GM04504 (cell line): ENCODE measurements around the gene PIGC.

ENCODE experiments used
- DNase-seq: peaks from one replicate; pipeline ENCODE4 v3.0.0-alpha.2; 2012; ENCODE audit warnings: low read depth

Gene PIGC

GRCh38 chr1:172443666-172444453, at the start of gene PIGC:
TSS of gene PIGC (minus strand) at chr1:172444069. CDS start at chr1:172442622, 1,447 bp downstream.
- peak; percentile 63 for DNase-seq

DNA sequence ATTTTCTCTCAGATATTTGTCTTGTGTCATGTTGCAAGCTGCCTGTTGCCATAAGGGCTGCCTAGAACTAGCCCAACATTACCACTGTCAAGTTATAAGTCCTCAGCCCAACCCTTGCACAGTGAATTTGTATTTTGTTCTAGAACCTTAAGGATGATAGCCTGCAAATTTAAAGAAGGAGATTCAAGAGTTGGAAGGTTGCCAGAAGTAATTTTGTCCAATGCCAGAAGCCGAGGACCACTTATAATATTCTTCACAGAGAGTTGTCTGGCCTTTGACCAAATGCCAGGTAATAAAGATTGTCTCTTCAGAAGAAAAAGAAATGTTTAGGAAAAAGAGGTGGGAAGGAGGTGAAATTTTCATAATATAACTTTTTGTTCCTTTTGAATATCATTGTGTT, 48.6 kb upstream of the PIGC start:
- DNase-seq = no peak

GRCh38 chr1:172489847-172490246, 46.0 kb upstream of the PIGC start:
- no peak for DNase-seq

DNA sequence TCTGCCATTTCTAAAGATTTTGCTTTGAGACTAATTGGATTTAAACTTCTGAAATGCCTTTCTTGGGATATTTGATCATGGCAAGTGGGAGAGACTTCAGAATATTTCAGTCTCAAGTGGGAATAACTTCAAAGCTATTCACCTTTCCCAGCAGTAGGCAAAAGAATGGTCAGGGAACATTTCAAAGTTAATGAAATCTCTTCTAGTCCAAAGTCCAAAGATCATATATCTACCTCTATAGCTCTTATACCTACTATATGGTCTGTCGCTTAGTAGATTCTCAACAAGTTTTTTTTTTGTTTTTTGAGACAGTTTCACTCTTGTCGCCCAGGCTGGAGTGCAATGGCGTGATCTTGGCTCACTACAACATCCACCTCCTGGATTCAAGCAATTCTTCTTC, 44.5 kb upstream of the PIGC start:
- DNase-seq = no peak

GRCh38 chr1:172487550-172487949, 43.7 kb upstream of the PIGC start:
- no peak for DNase-seq

GRCh38 chr1:172486805-172487454, 43.1 kb upstream of the PIGC start:
- no peak for DNase-seq

DNA sequence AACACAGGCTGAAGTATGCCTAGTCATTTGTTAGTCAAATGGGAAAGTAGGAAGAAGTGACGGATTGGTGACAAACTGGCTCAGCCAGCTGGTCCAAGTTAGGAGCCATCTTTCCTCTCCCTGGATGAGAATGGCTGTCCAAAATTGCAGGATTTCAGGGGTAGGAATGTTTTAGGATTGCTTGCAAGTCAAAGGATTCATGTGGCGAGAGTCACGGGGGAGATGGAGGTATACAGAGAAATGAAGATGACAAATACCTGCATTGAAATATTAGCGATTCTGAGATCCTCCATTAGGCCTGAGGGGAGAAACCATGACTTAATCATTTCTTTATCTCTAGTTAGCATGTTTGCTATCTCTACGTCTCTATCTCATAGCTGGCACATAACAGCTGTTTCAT, 41.8 kb upstream of the PIGC start:
- no peak for DNase-seq

DNA sequence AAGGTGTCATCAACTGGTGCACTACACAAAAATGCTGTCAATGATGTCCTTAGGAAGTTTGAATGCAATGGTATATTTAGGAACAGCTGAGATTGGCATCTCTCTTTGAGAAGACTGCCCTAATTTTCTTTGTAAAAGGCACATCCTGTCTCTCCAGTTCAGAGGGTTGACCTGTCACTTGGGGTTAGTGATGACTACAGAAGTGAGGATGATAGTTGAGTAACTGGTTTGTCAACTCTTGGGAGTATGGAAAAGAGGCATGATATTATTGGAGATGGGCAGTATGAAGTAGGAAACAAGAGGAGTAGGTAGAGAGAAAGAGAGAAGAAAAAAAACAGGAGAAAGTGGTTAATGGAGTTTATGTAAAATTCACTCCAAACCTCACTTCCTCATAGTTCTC, 40.4 kb upstream of the PIGC start:
- no peak for DNase-seq

- no peak for DNase-seq
Observed at GRCh38 chr1:172483448-172483847, 39.6 kb upstream of the PIGC start.

- DNase-seq = no peak
Observed at GRCh38 chr1:172482044-172482443, 38.2 kb upstream of the PIGC start.

- no peak for DNase-seq
Observed at GRCh38 chr1:172480431-172480830, 36.6 kb upstream of the PIGC start.

DNA sequence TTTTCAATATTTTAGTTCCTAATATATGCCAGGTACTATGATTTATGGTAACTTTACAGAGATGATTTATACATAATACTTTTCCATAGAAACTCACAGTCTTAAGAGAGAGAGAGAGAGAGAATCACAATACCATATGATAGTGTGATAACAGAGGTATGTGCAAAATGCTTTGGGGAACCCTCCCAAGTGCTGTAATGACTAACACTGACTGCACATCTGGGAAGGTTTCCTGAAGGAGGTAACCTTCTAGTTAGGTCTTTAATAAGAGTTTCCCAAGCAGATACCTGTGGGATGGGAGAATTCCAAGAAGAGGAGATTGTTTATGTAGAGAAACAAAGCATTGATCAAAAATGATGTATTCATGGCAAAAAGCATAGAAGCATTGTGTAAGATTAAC, 34.6 kb upstream of the PIGC start:
- no peak for DNase-seq

DNA sequence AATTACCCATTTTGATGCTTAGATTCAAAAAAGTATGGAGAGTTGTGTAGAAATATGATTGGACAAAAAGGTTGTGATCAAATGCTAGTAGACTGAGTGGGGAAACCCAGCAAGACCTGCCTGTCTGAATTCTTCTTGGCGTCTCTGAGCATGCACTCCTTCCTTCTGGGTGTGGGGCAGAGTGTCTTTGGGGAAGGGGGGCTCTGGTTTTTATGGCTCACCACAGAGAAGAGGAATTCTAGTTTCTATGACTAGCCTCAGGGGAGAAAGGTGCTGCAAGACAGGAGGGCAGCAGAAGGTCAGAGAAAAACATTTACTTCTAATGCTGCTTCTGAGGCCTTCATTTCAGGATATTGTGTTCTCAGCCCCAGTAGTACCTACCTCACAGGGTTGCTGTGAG, 33.9 kb upstream of the PIGC start:
- no peak for DNase-seq

GRCh38 chr1:172477216-172477615, 33.3 kb upstream of the PIGC start:
- DNase-seq = no peak

DNA sequence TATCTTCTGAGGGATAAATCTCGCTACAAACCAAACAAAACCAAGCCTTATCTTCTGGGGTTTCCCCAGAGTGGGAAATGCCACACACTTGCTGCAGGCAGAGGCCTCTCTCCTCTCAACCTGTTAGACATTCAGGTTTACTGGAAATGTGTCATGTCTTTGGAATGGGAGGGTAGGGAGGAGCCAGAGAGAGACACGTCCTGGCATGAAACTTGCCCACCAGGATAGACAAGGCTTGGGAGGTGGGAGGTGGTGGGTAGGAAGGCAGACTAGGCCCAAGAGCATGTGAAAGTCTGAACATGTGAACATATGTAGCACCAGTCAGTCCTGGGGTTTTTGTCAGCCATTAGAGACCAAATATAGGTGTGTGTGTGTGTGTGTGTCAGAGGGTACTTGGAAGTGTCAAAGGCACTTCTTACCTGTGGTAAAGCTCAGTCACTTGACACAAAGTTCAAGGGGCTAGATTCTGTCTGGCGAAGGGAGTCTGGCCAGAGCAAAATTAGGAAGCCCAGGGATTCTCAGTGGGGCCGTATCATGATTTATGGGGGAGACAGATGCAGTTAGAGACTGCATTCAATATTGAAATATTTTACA, 32.4 kb upstream of the PIGC start:
- DNase-seq = no peak

DNA sequence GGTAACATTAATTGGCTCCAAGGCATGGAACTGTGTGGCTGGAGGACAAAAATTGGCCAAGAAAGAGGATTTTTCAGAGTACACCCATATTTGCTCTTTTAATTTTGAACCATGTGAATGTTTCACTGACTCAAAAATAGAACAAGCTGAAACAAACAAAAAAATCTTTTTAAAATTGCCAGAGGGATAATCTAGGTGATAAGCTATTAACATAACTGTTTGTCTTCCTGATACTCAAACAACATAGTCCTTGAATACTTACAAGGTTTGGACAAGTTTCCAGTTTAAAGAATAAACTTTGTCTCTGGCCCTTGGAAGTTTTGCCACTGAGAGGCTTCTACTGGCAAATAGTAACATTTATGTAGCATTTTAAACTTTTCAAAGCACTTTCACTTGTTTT, 30.0 kb upstream of the PIGC start:
- DNase-seq = no peak

DNA sequence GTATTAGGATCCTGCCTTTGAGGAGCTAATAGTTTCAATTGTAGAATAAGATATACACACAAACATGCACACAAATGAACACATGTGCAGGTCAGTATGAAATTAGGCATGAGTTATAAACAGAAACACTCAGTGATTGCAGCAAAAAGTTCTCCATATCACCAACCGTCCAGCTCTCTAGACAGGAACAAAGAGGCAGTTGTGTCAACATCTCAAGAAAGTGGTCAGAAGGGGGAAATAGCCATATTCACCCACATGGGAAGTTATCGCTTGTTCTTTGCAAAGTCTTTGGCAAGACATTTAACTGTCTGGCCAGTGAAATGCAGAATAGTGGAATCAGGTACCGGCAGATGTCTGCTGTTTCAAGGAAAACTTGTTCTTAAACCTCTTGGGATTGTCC, 29.4 kb upstream of the PIGC start:
- DNase-seq = no peak

DNA sequence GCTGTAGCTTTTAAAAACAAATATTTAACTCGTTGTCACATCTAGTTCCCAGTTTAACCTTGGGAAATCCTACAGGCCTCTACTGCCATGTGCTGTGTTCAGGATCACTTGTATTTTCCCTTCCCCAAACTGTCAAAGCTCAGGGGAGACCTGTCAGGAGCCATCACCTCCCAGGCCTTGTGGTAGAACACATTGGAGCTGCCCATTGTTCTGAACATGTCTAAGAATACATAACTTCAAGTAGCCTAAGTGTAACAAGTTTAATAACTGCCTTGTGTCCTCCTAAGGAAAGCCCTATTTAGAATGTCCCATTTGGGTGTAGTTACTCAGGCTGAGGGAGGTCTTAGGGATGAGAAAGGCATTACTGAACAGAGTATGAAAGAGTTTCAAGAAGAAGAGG, 28.6 kb upstream of the PIGC start:
- no peak for DNase-seq

GRCh38 chr1:172471666-172472065, 27.8 kb upstream of the PIGC start:
- DNase-seq = no peak

DNA sequence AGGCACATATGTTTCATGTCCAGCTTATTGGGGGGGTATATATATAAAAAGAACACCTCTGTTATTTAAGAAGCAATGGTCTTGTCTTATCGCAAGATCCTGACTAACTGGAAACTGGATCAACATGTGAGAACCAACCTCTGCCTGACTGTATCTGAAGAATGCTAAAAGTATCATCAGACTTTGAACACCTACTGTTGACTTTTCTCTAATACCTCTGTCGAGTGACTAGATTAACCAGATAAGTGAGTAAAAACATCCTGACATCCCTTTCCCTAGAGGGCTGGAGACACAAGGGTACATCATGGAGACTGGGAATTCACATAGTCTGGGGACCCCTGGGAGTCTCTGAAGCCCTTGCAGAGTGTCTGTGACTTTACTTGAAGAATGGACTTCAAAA, 26.3 kb upstream of the PIGC start:
- no peak for DNase-seq

- no peak for DNase-seq
Observed at GRCh38 chr1:172469717-172470116, 25.8 kb upstream of the PIGC start.

DNA sequence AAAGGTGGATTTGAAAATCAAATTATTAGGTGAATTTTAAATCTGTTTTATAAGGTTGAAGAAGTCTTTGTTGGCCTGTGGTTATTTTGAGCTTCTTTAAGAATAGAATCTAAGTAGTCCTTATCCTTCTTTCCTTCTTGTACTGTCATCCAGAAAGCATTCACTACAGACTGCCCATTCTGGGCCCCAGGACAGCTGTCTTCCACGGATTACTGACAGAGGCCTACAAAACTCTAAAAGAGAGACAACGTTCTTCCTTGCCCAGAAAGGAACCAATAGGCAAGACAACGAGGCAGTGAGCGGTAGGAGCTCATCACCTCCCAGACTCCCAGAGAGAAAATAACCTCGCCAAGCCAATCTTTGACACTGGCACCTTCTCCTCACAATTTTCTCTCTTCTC, 24.4 kb upstream of the PIGC start:
- no peak for DNase-seq

GRCh38 chr1:172467446-172467845, 23.6 kb upstream of the PIGC start:
- DNase-seq = no peak
